Astrocyte of the spinal cord (primary cell): Measurements from ENCODE around the gene RAB31.
A peak's percentile ranks its signal among the peaks of the same experiment; 100 is the strongest.

Source experiments
- DNase-seq: peaks from one replicate; pipeline ENCODE4 v3.0.0; 2011; ENCODE audit warnings: low read depth, low spot score
- H3K4me3 ChIP-seq: 2 replicates; pipeline ENCODE4 v1.5.1; 2011; ENCODE audit warnings: low read depth, mild to moderate bottlenecking, low read length, moderate library complexity
- CTCF ChIP-seq: IDR thresholded peaks from 2 replicates; pipeline ENCODE4 v1.5.1; 2012; ENCODE audit warnings: low read depth, mild to moderate bottlenecking, low read length, inconsistent platforms
- in situ Hi-C: cut with HindIII; loops from 2 replicates; pipeline ENCODE4 v1.10.0; 2017; ENCODE audit warnings: low sequenced_read_pairs

RAB31 gene

GRCh38 chr18:9691235-9691634 is 16.9 kb upstream of the RAB31 start:
- DNase-seq = no peak
- TF ChIP-seq CTCF = no peak
- H3K4me3 ChIP-seq = no peak overlapping the region
- in situ Hi-C loops = no loop called here

GRCh38 chr18:9694174-9694573 is 13.9 kb upstream of the RAB31 start:
- in situ Hi-C loops = no loop called here
- DNase-seq = no peak
- TF ChIP-seq CTCF = no peak
- no peak overlapping the region for H3K4me3 ChIP-seq

GRCh38 chr18:9694952-9695495 is 13.1 kb upstream of the RAB31 start:
- no peak for DNase-seq
- no peak overlapping the region for H3K4me3 ChIP-seq
- in situ Hi-C loops = no loop called here
- no peak for TF ChIP-seq CTCF

GRCh38 chr18:9695605-9696004 is 12.5 kb upstream of the RAB31 start:
- in situ Hi-C loops = no loop called here
- no peak overlapping the region for H3K4me3 ChIP-seq
- DNase-seq = no peak
- no peak for TF ChIP-seq CTCF

- no peak overlapping the region for H3K4me3 ChIP-seq
- TF ChIP-seq CTCF = no peak
- peak; percentile 30 for DNase-seq
- in situ Hi-C loops = no loop called here
These were observed 12.0 kb upstream of the RAB31 start for GRCh38 chr18:9696112-9696511.

- DNase-seq = no peak
- H3K4me3 ChIP-seq = no peak overlapping the region
- in situ Hi-C loops = no loop called here
- no peak for TF ChIP-seq CTCF
These were observed 11.4 kb upstream of the RAB31 start for GRCh38 chr18:9696701-9697100.

- H3K4me3 ChIP-seq = no peak overlapping the region
- TF ChIP-seq CTCF = no peak
- in situ Hi-C loops = no loop called here
- no peak for DNase-seq
These were observed 11.0 kb upstream of the RAB31 start for GRCh38 chr18:9697121-9697520.
